ENCODE data around the gene SNCA. TPM values are rescaled to one million over a fixed set of nuclear protein-coding genes. Genes with fewer than 3 reads are reported as not detected.

Gene SNCA
- total RNA-seq, 1 donor from 2014 or later: 7.0 TPM

GRCh38 chr4:89707467-89707866 lies 129.5 kb downstream of the SNCA start:
- Histone ChIP-seq H3K36me3 (no peaks in the 10 kb centered on the region), H3K27ac (replicated peaks) (no peak overlapping the region), H3K4me3 (no peak overlapping the region), H3K27me3 (ENCODE audit: low read depth) (no peaks in the 10 kb centered on the region), H3K4me1 (peaks cover 9% of the 10 kb centered on the region), H3K9me3 (replicated peaks) (no peaks in the 10 kb centered on the region)
- intact Hi-C loops (cut with micrococcal nuclease): no loop called here
- TF ChIP-seq, protein P1, sequence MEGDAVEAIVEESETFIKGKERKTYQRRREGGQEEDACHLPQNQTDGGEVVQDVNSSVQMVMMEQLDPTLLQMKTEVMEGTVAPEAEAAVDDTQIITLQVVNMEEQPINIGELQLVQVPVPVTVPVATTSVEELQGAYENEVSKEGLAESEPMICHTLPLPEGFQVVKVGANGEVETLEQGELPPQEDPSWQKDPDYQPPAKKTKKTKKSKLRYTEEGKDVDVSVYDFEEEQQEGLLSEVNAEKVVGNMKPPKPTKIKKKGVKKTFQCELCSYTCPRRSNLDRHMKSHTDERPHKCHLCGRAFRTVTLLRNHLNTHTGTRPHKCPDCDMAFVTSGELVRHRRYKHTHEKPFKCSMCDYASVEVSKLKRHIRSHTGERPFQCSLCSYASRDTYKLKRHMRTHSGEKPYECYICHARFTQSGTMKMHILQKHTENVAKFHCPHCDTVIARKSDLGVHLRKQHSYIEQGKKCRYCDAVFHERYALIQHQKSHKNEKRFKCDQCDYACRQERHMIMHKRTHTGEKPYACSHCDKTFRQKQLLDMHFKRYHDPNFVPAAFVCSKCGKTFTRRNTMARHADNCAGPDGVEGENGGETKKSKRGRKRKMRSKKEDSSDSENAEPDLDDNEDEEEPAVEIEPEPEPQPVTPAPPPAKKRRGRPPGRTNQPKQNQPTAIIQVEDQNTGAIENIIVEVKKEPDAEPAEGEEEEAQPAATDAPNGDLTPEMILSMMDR (IDR thresholded peaks at IDR 0.05; ENCODE audit: borderline replicate concordance): no peak
- DNase-seq: no peak

DNA sequence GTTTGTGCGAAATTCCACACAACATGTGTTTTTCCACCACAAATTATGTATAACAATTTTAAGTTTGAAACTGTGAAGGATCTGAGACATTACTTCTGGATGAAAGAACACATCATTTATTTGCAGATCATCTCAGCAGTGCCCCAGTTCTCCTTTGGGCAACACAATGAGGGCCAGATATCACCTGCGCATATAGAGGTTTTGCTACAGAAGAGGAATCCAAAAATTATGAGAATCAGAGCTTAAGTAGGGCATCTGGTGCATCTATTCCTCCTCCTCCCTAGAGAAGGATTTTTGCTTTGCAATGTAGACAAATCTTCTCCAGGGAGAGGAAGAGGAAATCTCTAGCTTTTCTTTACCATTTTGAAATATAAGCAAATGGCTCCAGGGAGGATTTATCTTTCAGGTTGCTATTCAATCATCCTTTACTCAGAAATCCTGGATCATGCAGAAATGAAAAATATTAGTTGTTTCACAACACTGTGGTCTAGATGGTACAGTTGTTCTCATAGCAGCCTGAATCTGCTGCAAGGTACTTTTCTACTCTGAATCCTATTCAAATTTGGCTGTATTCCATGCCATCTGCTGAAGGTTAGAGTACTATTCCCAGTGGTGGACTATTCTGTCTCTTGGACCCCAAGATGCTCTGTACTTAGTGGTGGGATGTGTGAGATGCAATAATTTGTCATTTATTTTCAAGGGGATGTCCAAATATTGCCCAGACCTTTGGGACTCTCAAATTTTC lies 132.1 kb downstream of the SNCA start:
- no peaks in the 10 kb centered on the region for H3K36me3 ChIP-seq
- no peak for DNase-seq
- no peak overlapping the region for H3K27ac ChIP-seq (replicated peaks)
- no peaks in the 10 kb centered on the region for H3K27me3 ChIP-seq (ENCODE audit: low read depth)
- no peaks in the 10 kb centered on the region for H3K9me3 ChIP-seq (replicated peaks)
- peaks cover 9% of the 10 kb centered on the region for H3K4me1 ChIP-seq
- no peak overlapping the region for H3K4me3 ChIP-seq
- TF ChIP-seq, protein P1 (IDR thresholded peaks at IDR 0.05; ENCODE audit: borderline replicate concordance): no peak
- intact Hi-C loops (cut with micrococcal nuclease): no loop called here

DNA sequence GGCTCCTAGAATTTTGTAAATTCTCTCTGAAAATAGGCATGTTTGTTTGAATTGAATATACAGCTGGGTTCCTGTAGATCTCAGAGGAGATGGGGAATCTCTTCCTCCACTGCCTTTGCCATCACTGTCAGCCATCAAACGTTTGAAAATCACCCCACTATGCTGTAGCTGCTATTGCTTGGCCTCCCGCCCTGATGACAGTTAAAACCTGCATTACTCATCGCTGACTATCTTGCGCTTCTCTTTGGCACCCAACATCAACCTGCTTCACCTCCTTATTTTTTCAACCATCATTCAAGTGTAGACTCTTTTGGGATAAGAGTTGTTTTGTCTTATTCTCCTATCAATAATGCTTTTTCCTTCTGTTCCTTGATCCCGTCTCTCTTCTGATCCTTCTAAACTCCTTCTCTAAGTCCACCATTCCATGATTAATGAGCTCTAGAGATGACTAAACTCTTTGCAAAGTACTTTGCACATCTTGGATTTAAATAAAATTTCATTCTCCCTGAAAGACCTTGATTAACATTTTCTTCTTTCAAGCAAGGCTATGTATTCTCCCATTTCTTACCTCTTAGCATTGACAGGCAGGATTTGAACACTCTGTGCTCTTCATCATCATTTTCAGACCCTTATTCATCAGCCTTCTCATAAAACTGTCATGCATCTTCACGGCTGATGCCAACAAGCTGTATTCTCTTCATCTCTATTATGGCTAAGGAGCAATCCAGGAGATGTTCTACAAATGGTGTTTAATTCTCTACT lies 133.0 kb downstream of the SNCA start:
- Histone ChIP-seq H3K4me3 (no peak overlapping the region), H3K4me1 (peaks cover 7% of the 10 kb centered on the region), H3K9me3 (replicated peaks) (no peaks in the 10 kb centered on the region), H3K27me3 (ENCODE audit: low read depth) (no peaks in the 10 kb centered on the region), H3K36me3 (no peaks in the 10 kb centered on the region), H3K27ac (replicated peaks) (no peak overlapping the region)
- intact Hi-C loops (cut with micrococcal nuclease): no loop called here
- DNase-seq: no peak
- TF ChIP-seq, protein P1 (IDR thresholded peaks at IDR 0.05; ENCODE audit: borderline replicate concordance): no peak

GRCh38 chr4:89700766-89701423 lies 136.1 kb downstream of the SNCA start:
- Histone ChIP-seq H3K9me3 (replicated peaks) (no peaks in the 10 kb centered on the region), H3K4me3 (no peak overlapping the region), H3K4me1 (no peaks in the 10 kb centered on the region), H3K27me3 (ENCODE audit: low read depth) (no peaks in the 10 kb centered on the region), H3K36me3 (no peaks in the 10 kb centered on the region), H3K27ac (replicated peaks) (no peak overlapping the region)
- intact Hi-C loops (cut with micrococcal nuclease): no loop called here
- no peak for DNase-seq
- TF ChIP-seq, protein P1 (IDR thresholded peaks at IDR 0.05; ENCODE audit: borderline replicate concordance): no peak

DNA sequence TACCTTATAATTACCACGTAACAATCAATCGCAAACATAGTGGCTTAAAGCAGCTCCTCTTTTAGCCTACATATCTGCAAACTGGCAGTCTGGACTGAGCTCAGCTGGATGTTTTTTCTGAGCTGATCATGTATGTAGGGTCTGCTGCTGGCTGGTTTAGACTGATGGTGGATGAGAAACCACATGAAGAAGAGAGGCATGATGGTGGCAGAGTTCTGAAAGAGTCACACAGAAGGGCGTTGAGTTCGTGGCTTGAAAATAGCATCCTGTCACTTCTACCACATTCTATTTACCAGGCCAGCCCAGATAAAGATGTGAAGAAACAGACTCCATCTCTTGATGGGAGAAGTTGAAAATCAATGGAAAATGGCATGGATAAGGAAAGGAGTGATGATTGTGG lies 151.3 kb downstream of the SNCA start:
- Histone ChIP-seq H3K27me3 (ENCODE audit: low read depth) (no peaks in the 10 kb centered on the region), H3K4me3 (no peak overlapping the region), H3K27ac (replicated peaks) (no peak overlapping the region), H3K36me3 (no peaks in the 10 kb centered on the region), H3K4me1 (no peaks in the 10 kb centered on the region), H3K9me3 (replicated peaks) (no peaks in the 10 kb centered on the region)
- TF ChIP-seq, protein P1 (IDR thresholded peaks at IDR 0.05; ENCODE audit: borderline replicate concordance): no peak
- no peak for DNase-seq
- intact Hi-C loops (cut with micrococcal nuclease): no loop called here
